HS-27A (cell line): ENCODE results near the gene TANGO2.

Source experiments
- DNase-seq: peaks from one replicate; pipeline ENCODE4 v3.0.0-alpha.2; 2012; ENCODE audit warnings: low read depth, missing footprints

TANGO2 gene, protein sequence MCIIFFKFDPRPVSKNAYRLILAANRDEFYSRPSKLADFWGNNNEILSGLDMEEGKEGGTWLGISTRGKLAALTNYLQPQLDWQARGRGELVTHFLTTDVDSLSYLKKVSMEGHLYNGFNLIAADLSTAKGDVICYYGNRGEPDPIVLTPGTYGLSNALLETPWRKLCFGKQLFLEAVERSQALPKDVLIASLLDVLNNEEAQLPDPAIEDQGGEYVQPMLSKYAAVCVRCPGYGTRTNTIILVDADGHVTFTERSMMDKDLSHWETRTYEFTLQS

GRCh38 chr22:20020533-20021195, at the start of gene TANGO2:
Gene TANGO2 (plus strand): TSS chr22:20021110. CDS start chr22:20036799, 15,689 bp downstream.
- peak; percentile 47 for DNase-seq

DNA sequence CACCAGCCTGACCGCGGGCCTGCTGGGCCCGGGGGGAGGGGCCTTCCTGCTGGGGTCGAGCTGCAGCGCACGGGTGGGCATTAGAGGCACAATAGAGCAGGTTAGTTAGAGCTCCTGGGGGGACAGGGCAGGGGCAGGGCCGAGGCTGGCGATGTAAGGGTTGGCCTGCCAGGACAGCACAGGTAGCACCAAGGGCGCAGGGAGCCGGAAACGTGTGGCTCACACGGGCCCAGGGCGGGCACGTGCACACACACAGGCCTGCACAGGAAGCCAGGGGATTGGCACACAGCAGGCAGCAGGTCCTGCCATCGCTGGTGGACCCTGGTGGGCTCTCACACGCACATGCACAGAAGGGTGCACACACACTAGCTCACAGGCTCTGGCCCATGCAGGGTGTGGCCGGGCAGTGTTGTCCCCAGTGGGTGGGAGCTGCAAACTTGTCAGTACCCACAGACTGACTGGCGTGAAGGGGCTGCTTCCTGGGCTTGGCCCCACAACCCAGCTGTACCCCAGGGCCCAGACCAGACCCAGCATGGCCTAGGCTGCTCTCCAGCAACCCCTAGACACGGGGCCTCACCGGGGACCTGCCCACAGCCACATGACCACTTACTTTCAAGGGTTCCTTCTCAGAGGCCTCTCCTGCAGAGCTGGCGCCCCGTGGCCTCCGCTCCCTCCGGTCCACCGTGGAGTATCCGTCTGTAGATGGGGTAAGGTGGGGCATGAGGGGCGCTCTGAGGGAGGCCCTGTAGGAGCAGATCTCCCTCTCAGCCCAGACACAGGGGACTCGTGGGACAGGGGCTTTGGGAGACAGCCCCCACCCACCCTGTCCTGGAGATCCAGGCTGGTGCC, 49.4 kb upstream of the TANGO2 start:
- DNase-seq, result no peak

DNA sequence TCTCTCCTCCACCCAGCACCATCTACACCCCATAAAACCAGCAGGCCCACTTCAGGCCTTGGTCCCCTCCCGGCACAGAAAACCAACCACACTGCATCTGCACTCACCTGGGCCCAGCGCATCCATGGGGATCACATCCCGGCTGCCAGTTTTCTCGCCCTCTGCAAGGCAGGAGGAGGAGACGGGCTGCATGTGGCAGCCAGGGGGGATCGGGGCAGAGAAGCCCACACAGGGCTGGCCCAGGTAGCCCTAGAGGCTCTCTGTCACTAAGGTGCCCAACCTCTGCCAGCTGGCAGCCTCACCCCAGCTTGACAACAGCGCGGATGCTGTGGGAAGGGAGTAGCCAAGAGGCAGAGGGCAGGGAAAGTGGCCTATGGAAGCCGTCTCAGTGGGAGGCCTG, 48.7 kb upstream of the TANGO2 start:
- no peak for DNase-seq

GRCh38 chr22:19972652-19973550, 48.0 kb upstream of the TANGO2 start:
- no peak for DNase-seq

GRCh38 chr22:19973551-19974267, 47.2 kb upstream of the TANGO2 start:
- no peak for DNase-seq

GRCh38 chr22:19974268-19974861, 46.5 kb upstream of the TANGO2 start:
- DNase-seq, result no peak

DNA sequence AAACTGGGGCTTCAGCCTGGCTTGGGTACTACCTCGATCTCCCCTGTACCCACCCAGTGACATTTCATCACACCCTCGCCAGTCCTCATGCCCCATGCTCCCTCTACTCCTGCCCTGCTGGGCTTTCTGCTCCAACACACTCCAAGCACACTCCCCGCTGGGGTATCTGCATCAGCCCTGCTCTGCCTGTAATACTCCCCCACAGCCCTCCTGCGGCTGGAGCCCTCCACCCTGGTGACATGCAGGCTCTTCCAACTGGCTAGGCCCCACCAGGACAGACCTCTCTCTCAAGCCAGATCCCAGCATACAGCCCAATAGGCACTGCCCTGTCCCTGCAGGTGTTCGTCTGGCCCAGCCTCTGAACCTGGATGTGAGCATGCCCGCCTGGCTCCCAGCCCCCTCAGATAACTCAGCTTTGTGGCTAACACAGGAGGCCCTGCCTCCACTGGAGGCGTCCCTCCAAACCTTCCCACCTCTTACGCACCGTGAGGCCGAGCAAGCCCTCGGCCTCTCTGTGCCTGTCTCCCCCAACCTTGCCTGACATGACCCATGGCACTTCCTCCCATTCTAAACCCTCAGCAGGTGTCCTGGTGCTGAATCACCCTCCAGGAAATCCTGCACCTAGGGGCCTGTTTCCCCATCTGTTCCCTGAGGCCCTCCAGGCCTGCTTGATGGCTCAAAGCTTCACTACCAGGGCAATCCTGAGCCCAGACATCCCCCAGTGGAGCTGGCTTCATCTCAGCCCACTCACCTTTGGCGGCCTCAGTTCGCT, 45.8 kb upstream of the TANGO2 start:
- no peak for DNase-seq

GRCh38 chr22:19975707-19976035, 45.2 kb upstream of the TANGO2 start:
- no peak for DNase-seq

DNA sequence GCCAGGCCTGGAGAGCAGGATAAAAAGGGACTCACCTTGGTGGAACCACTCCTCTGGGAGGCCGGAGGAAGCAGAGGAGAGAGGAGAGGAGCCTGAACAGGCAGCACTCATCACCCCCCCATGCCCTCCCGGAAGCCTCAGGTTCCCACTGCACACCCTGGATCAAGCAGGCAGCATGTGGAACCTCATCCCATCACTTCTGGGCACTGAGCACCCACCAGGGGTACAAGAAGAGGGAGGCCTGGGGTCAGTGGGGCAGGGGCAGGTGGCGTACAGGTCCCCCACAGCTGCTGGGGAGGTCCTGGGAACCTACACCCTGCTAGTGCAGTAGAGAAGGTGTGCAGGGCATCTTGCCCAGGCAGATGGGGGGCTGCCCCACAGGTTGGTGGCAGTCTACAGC, 44.2 kb upstream of the TANGO2 start:
- no peak for DNase-seq

DNA sequence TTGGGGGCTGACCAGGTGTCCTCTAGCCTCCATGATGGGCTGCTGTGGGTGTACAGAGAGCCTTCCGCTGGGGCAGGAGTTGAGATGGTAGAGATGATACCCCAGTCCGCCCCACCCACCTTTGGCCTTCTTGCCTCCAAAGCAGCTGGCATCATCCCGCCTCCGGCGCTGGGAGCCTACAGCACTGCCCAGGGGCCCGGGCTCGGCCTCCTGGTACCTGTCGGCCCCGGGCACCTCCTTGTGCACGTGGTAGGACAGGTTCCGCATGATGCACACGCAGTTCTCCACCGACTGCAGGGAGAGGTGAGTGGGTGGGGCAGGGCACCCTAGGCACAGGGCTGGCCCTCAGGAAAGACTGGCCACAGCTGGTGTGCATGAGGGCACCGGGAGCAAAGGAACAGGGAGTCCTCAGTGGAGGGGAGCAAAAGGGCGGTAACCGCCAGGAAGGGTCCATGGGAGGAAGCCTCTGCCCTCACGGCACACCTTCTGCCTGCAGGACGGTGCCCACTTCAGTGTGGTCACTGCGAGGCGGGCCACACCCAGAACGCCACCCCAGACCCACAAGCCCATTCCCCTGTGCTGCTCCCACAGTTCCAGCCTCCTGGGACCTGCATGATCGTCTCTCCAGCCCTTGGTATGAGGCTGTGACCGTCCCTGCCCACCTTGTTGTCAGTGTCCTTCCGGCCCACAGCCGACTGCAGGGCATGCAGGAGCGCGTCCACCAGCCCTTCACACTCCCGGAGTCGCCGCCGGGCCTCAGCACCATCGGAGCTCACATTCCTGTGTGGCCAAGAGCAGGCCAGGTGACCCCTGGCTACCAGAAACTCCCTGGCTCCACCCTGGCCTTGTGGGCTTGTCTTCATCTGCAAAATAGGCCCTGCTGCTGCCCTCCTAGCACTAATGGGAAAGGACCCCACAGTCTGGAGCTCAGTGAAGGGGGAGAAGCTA, 43.3 kb upstream of the TANGO2 start:
- DNase-seq, result no peak

- DNase-seq, result no peak
Measured at GRCh38 chr22:19978748-19979147, 42.2 kb upstream of the TANGO2 start.

GRCh38 chr22:19979712-19980493, 41.0 kb upstream of the TANGO2 start:
- no peak for DNase-seq

DNA sequence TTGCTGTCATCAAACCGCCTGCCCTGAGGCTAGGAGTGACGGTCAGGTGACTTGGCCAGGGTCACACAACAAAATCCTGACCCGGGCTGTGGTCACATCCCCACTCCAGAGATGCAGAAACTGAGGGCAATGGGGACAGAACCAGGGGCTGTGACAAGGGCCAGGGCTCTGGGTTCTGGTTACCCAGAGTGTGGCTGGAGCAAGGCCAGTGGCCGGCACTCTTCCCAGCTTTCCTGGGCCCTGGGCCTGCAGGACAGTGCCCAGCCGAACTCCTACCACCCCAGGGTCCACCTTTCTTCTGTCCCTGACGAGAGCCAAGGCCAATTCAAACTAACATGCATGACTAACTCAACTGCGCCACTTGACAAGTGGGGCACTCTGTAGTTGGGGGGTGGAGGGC, 40.1 kb upstream of the TANGO2 start:
- DNase-seq, result no peak

DNA sequence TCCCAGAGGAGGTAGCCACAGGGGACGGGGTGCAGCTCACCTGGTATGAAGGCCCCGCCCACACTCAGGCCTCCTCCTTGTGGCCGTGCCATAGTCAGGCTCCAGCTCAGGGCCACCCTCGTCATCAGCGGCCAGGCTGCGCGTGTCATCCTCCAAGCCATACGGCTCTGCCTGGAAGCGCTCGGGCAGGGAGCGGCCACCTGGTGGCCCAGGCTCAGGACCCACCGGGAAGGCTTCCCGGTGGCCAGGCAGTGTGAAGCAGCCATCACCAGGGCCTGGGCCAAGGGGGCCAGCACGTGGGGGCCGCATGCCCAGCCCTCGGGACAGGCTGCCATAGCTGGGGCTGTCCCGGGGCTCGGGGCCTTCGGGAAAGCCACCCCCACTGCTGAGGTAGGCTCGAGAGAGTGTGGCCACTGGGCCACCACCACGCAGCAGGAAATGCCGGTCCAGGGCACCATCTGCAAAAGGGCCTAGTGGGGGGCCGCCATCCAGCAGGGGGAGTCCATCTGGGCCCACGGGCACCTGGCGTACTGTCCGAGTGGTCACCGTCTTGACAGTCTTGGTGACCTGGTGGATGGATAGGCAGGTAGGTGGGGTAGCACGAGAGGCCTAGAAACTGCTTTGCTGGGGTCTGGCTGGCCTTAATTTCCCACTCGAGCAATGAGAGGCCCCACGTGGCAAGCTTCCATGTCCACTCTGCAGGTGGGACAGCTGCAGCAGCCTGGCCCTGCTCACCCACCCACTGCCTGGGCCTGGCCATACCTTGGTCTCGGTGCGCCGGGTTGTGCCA, 39.5 kb upstream of the TANGO2 start:
- DNase-seq, result no peak

- DNase-seq, result no peak
Measured at GRCh38 chr22:19981961-19982920, 38.7 kb upstream of the TANGO2 start.

DNA sequence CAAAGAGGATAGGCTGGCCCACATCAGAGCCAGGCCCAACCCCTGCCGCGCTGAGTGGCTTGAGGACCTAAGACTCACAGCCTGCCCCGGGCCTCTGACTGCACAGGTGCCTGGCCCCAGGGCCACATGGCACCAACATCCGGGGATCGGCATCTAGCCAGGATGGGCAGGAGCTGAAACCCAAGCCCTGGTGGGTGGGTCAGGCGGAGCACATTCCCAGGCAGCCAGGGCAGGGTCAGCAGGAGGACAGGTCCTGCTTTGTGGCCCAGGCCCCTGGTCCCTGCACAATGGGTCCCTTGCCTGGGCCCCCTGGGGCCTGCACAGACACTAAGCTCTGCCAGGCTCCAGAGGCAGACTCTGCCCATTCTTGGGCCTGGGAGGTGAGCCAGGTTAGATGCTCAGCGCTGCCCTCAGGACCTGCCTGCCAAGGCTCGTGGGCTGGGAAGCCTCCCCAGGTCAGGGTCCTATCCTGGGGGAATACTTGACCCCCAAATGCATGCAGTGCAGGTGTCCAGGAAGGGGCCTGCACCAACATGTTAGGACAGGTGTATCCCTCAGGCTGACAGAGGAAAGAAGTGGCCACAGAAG, 37.8 kb upstream of the TANGO2 start:
- DNase-seq, result no peak
